Panc1 (cell line): Measurements from ENCODE around the gene SLC6A13.

Source experiments
- CTCF ChIP-seq: fragments of 450-650 bp; IDR thresholded peaks from 2 replicates; pipeline ENCODE4 v1.5.1; 2017; ENCODE audit warnings: mild to moderate bottlenecking
- REST ChIP-seq, 2 experiments: IDR thresholded peaks; 2 replicates each; pipeline ENCODE4 v1.6.1; 2011 to 2012; ENCODE audit warnings: low read depth in 2 of 2, control low read depth in 1 of 2, low read length in 1 of 2, mild to moderate bottlenecking in 1 of 2, moderate library complexity in 1 of 2; ENCODE audit not compliant: insufficient read depth in 1 of 2
- SIN3A ChIP-seq: IDR thresholded peaks from 2 replicates; pipeline ENCODE4 v1.6.1; 2012; ENCODE audit warnings: low read depth, mild to moderate bottlenecking, low read length, moderate library complexity, borderline replicate concordance; ENCODE audit not compliant: insufficient read depth

- TF ChIP-seq CTCF (no peak), SIN3A (no peak), REST (IDR thresholded peaks at IDR 0.05; ENCODE audit: insufficient read depth in 1 of 2, low read depth in 2 of 2, low read length in 1 of 2) (no peak)
These were observed 38.8 kb downstream of the SLC6A13 start for GRCh38 chr12:223841-224240.
